PC-3 (cell line): ENCODE results near the gene TECTA. TPM values are rescaled to one million over a fixed set of nuclear protein-coding genes. Genes with fewer than 3 reads are reported as not detected.

Experiments
- ATAC-seq: fragments of 200-7000 bp; cut with Tn5 transposase; 2 replicates; pipeline ENCODE4 v1.9.1; 2020; ENCODE audit warnings: mild to moderate bottlenecking, moderate library complexity
- BruUV-seq: library from RNA; stranded (reverse); fragments of 400-500 nt; replicated peaks from 2 replicates; lab custom pipeline; 2021; lab: Mats Ljungman, UMichigan
- CTCF ChIA-PET: fragments of 300-600 bp; sonication (Branson Sonifier 250); formaldehyde crosslinking; loops from one replicate; lab custom pipeline; 2022; ENCODE audit warnings: antibody characterized with exemption; lab: Charles Lee
- POLR2A ChIA-PET: fragments of 300-600 bp; sonication (Branson Sonifier 250); formaldehyde crosslinking; loops from one replicate; lab custom pipeline; 2022; ENCODE audit warnings: antibody characterized with exemption; ENCODE audit not compliant: unreplicated experiment; lab: Charles Lee
- DNase-seq: peaks from one replicate; pipeline ENCODE4 v3.0.0-alpha.2; 2015
- H2AFZ ChIP-seq: fragments of 300-600 bp; sonication (generic); 2 replicates; pipeline ENCODE4 v1.6.0; 2016; ENCODE audit warnings: antibody characterized with exemption, low read length
- H3F3A ChIP-seq: fragments of 300-600 bp; sonication (generic); one replicate; pipeline ENCODE4 v1.6.0; 2017; ENCODE audit warnings: antibody characterized with exemption, low read length, control low read depth, mild to moderate bottlenecking; ENCODE audit not compliant: unreplicated experiment
- H3K27ac ChIP-seq: fragments of 300-600 bp; sonication (generic); 2 replicates; pipeline ENCODE4 v1.5.1; 2016; ENCODE audit warnings: mild to moderate bottlenecking, low read length
- H3K27me3 ChIP-seq: fragments of 300-600 bp; sonication (generic); 2 replicates; pipeline ENCODE4 v1.6.1; 2016; ENCODE audit warnings: low read length, mixed read lengths
- H3K36me3 ChIP-seq: fragments of 300-600 bp; sonication (generic); 2 replicates; pipeline ENCODE4 v1.6.1; 2016; ENCODE audit warnings: low read depth, mixed run types, low read length, mixed read lengths
- H3K4me1 ChIP-seq: fragments of 300-600 bp; sonication (generic); 2 replicates; pipeline ENCODE4 v1.5.1; 2016; ENCODE audit warnings: low read length; ENCODE audit not compliant: insufficient read depth
- H3K4me2 ChIP-seq: fragments of 300-600 bp; sonication (generic); 2 replicates; pipeline ENCODE4 v1.6.0; 2016; ENCODE audit warnings: low read length
- H3K4me3 ChIP-seq: fragments of 300-600 bp; sonication (generic); 2 replicates; pipeline ENCODE4 v1.5.1; 2016; ENCODE audit warnings: mild to moderate bottlenecking, low read length, mixed read lengths
- H3K79me2 ChIP-seq: fragments of 300-600 bp; sonication (generic); 2 replicates; pipeline ENCODE4 v1.6.1; 2017; ENCODE audit warnings: low read length, mixed read lengths
- H3K9ac ChIP-seq: fragments of 300-600 bp; sonication (generic); 2 replicates; pipeline ENCODE4 v1.6.0; 2016; ENCODE audit warnings: mild to moderate bottlenecking, low read length
- H3K9me2 ChIP-seq: fragments of 300-600 bp; sonication (generic); replicated peaks from 2 replicates; pipeline ENCODE4 v1.6.1; 2016; ENCODE audit warnings: mixed run types, low read length, mixed read lengths
- H3K9me3 ChIP-seq: fragments of 300-600 bp; sonication (generic); 2 replicates; pipeline ENCODE4 v1.6.1; 2016; ENCODE audit warnings: low read length, mixed read lengths
- H4K20me1 ChIP-seq: fragments of 300-600 bp; sonication (generic); 2 replicates; pipeline ENCODE4 v1.6.1; 2016; ENCODE audit warnings: low read length, mixed read lengths
- EZH2 ChIP-seq: fragments of 300-600 bp; sonication (generic); IDR thresholded peaks from one replicate; pipeline ENCODE4 v1.6.1; 2017; ENCODE audit warnings: antibody characterized with exemption, mild to moderate bottlenecking, low read length; ENCODE audit not compliant: unreplicated experiment
- EZH2phosphoT487 ChIP-seq: fragments of 300-600 bp; sonication (generic); IDR thresholded peaks from 2 replicates; pipeline ENCODE4 v1.6.1; 2018; ENCODE audit warnings: mild to moderate bottlenecking, antibody characterized with exemption, low read length, borderline replicate concordance
- intact Hi-C: fragments of 100-400 bp; cut with micrococcal nuclease; formaldehyde crosslinking; loops from 2 replicates; pipeline ENCODE4 v1.9.0; 2023
- total RNA-seq: library from RNA; depleted of rRNA; stranded (reverse); fragments of >200 nt; gene quantifications from 2 replicates; pipeline ENCODE4 v1.2.3, GENCODE V29; 2014
- TF ChIP-seq, protein P1 (sequence below): fragments of 300-600 bp; sonication (generic); conservative IDR thresholded peaks from 2 replicates; pipeline ENCODE4 v1.5.1; 2017; ENCODE audit warnings: antibody characterized with exemption, low read depth, mild to moderate bottlenecking, low read length

TECTA gene
- total RNA-seq, 1 experiment from 2014 or later = 0.11 TPM

DNA sequence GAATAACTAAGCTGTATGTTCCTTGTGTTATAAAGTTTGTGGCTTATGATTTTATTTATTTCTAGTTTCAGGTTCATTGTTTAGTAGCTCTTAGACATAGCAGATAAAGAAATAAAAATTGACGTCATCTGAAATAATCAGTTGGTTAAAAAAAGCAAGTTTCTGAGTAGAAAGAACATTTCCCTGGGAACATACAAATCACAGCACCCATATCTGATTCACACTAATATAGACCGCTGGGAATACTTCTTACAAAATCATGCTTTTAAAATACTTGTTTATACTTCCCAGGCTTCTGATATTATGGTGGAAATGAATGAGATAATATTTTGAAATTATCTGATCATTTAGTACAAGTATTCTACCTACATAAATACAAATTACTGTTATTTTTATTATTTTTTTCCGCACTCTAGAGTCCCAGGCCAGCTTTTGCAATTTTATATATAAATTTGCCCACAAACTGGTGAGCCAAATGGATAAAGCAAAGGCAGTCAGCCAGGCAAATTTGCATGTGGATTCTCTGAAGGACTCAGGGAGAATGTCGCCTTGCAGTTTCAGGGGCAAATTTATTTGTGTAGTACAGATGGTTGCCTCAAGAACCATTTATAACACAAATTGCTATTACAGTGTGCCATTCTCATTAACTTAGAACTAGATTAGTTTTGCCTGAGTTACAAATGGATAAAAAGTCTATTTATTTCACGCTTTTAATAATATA is 128.6 kb downstream of the TECTA start:
- intact Hi-C loops = no loop called here
- Histone ChIP-seq H2AFZ (no peak overlapping the region), H3K4me2 (no peak overlapping the region), H3F3A (no peaks in the 10 kb centered on the region), H4K20me1 (no peaks in the 10 kb centered on the region), H3K79me2 (no peaks in the 10 kb centered on the region), H3K27ac (no peak overlapping the region), H3K9me3 (no peaks in the 10 kb centered on the region), H3K27me3 (peaks cover 18% of the 10 kb centered on the region; the same call in 1 of the 2 replicates), H3K36me3 (no peaks in the 10 kb centered on the region), H3K4me1 (no peaks in the 10 kb centered on the region), H3K4me3 (no peak overlapping the region), H3K9me2 (no peaks in the 10 kb centered on the region), H3K9ac (no peak overlapping the region)
- no TSS peak for BruUV-seq
- POLR2A ChIA-PET = no interaction called here
- DNase-seq (no peak), ATAC-seq (no peak)
- TF ChIP-seq EZH2phosphoT487 (no peak), EZH2 (no peak)
- TF ChIP-seq, protein P1, sequence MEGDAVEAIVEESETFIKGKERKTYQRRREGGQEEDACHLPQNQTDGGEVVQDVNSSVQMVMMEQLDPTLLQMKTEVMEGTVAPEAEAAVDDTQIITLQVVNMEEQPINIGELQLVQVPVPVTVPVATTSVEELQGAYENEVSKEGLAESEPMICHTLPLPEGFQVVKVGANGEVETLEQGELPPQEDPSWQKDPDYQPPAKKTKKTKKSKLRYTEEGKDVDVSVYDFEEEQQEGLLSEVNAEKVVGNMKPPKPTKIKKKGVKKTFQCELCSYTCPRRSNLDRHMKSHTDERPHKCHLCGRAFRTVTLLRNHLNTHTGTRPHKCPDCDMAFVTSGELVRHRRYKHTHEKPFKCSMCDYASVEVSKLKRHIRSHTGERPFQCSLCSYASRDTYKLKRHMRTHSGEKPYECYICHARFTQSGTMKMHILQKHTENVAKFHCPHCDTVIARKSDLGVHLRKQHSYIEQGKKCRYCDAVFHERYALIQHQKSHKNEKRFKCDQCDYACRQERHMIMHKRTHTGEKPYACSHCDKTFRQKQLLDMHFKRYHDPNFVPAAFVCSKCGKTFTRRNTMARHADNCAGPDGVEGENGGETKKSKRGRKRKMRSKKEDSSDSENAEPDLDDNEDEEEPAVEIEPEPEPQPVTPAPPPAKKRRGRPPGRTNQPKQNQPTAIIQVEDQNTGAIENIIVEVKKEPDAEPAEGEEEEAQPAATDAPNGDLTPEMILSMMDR = no peak
- CTCF ChIA-PET = no interaction called here

GRCh38 chr11:121231576-121232278 is 130.7 kb downstream of the TECTA start:
- ChIA-PET POLR2A (no interaction called here), CTCF (no interaction called here)
- ATAC-seq (no peak), DNase-seq (no peak)
- intact Hi-C loops = no loop called here
- Histone ChIP-seq H3K36me3 (no peaks in the 10 kb centered on the region), H3K4me3 (no peak overlapping the region), H3K79me2 (no peaks in the 10 kb centered on the region), H2AFZ (no peak overlapping the region), H3K4me1 (no peaks in the 10 kb centered on the region), H3K27ac (no peak overlapping the region), H3K9me2 (no peaks in the 10 kb centered on the region), H3K9ac (no peak overlapping the region), H3F3A (no peaks in the 10 kb centered on the region), H3K9me3 (no peaks in the 10 kb centered on the region), H4K20me1 (no peaks in the 10 kb centered on the region), H3K27me3 (peaks cover 18% of the 10 kb centered on the region; the same call in 1 of the 2 replicates), H3K4me2 (no peak overlapping the region)
- TF ChIP-seq EZH2phosphoT487 = no peak
- TF ChIP-seq, protein P1 = no peak
- TF ChIP-seq EZH2 = no peak
- no TSS peak for BruUV-seq

GRCh38 chr11:121235057-121235456 is 134.0 kb downstream of the TECTA start:
- intact Hi-C loops = no loop called here
- H3K9ac ChIP-seq = no peak overlapping the region
- DNase-seq = no peak
- no TSS peak for BruUV-seq
- no peak overlapping the region for H2AFZ ChIP-seq
- no peak overlapping the region for H3K4me2 ChIP-seq
- peaks cover 13% of the 10 kb centered on the region; the same call in 1 of the 2 replicates for H3K27me3 ChIP-seq
- no peaks in the 10 kb centered on the region for H3K9me2 ChIP-seq
- ATAC-seq = no peak
- no peak overlapping the region for H3K27ac ChIP-seq
- H3K4me3 ChIP-seq = no peak overlapping the region
- TF ChIP-seq, protein P1 = no peak
- TF ChIP-seq EZH2 = no peak
- no peak for TF ChIP-seq EZH2phosphoT487
- H3F3A ChIP-seq = no peaks in the 10 kb centered on the region
- no peaks in the 10 kb centered on the region for H3K9me3 ChIP-seq
- no peaks in the 10 kb centered on the region for H3K79me2 ChIP-seq
- peaks cover 21% of the 10 kb centered on the region for H3K4me1 ChIP-seq
- ChIA-PET CTCF (no interaction called here), POLR2A (interaction anchor here (0.8 kb wide), 1 partner anchor 1420 kb away, joined by 6 read pairs; no protein-coding TSS in a partner anchor)
- no peaks in the 10 kb centered on the region for H4K20me1 ChIP-seq
- no peaks in the 10 kb centered on the region for H3K36me3 ChIP-seq
